RWPE1 (cell line): ENCODE data around the gene PNMA5.

Source experiments
- CTCF ChIA-PET: fragments of 350-600 bp; sonication (Branson Sonifier 250); formaldehyde crosslinking; extraction: SDS; loops from one replicate; lab custom pipeline; 2021; lab: Yijun Ruan, JAX
- POLR2A ChIA-PET: fragments of 400-600 bp; formaldehyde crosslinking; extraction: SDS; loops from one replicate; lab custom pipeline; 2020; ENCODE audit warnings: antibody characterized with exemption; ENCODE audit not compliant: low non-redundant PET; lab: Yijun Ruan, JAX
- DNase-seq: peaks from one replicate; pipeline ENCODE4 v3.0.0; 2012; ENCODE audit warnings: low spot score
- H3K27ac ChIP-seq: fragments of 450-650 bp; 2 replicates; pipeline ENCODE4 v1.5.1; 2017
- CTCF ChIP-seq: fragments of 450-650 bp; conservative IDR thresholded peaks from 2 replicates; pipeline ENCODE4 v1.5.1; 2017; ENCODE audit warnings: low read depth, mild to moderate bottlenecking

The PNMA5 gene

GRCh38 chrX:152959626-152960025 is 34.3 kb downstream of the PNMA5 start:
- no peak for TF ChIP-seq CTCF
- ChIA-PET CTCF (interaction anchor here (0.5 to 0.7 kb wide), 3 partner anchors 21 to 534 kb away, joined by 3 read pairs; no protein-coding TSS in a partner anchor), POLR2A (no interaction called here)
- no peak for DNase-seq
- H3K27ac ChIP-seq = peak overlapping the region; percentile 70

GRCh38 chrX:152958524-152959465 is 35.1 kb downstream of the PNMA5 start:
- peak; percentile 73 for DNase-seq
- CTCF ChIA-PET = interaction anchor here (0.5 to 0.7 kb wide), 5 partner anchors 21 to 1673 kb away, joined by 3 to 4 read pairs (median 3); no protein-coding TSS in a partner anchor
- peak overlapping the region; percentile 70 for H3K27ac ChIP-seq
- POLR2A ChIA-PET = interaction anchor here (0.7 kb wide), 1 partner anchor 16 kb away, joined by 4 read pairs; no protein-coding TSS in a partner anchor
- peak; percentile 68 for TF ChIP-seq CTCF

DNA sequence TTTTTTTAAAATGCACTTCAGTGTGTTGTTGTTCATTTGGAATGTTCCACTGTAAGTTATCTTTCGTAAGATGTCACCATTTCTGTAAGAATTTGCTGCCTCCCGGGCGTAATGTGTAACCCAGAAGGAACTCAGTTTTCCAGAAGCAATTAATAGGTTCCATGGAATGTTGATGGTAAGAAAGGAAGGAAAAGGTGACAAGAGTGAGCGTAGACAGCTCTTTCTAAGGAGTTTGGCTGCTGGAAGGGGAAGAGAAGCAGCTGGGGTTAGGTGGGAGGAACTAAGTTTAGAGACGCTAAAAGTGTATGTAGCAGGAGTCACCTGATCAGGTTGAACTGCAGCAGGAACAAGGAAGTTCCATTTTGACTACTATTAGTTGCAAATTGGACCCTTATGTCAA is 35.9 kb downstream of the PNMA5 start:
- POLR2A ChIA-PET = interaction anchor here (0.7 kb wide), 1 partner anchor 16 kb away, joined by 4 read pairs; no protein-coding TSS in a partner anchor
- TF ChIP-seq CTCF = no peak
- DNase-seq = peak; percentile 2

GRCh38 chrX:152950786-152951185 is 43.1 kb downstream of the PNMA5 start:
- no peak for TF ChIP-seq CTCF
- ChIA-PET CTCF (no interaction called here), POLR2A (no interaction called here)
- no peak for DNase-seq
- H3K27ac ChIP-seq = no peak overlapping the region

More for the DNA sequence above, 35.9 kb downstream of the PNMA5 start:
- CTCF ChIA-PET = interaction anchor here (0.6 kb wide), 1 partner anchor 1672 kb away, joined by 4 read pairs; no protein-coding TSS in a partner anchor
- H3K27ac ChIP-seq = peak overlapping the region; percentile 70

DNA sequence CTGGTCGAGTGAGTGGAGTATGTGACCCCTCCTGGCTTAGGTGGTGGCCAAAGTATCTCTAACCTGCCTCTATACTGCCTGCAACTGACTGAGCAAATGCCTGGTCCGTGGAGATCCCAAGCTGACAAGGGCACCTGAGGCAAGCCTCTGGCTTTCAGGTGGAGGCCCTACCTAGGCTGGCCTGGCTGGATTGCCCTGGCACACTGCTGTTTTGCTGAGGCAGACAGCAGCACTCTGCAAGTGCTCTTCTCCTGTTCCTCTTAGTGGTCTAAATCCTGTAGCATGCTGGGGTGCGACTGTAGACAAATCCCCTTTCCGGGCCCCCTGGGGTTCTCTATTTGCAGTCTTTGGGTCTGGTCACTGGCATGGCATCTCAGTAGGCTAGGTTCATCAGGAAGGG is 44.8 kb downstream of the PNMA5 start:
- CTCF ChIA-PET = no interaction called here
- H3K27ac ChIP-seq = no peak overlapping the region
- POLR2A ChIA-PET = no interaction called here
- TF ChIP-seq CTCF = no peak
- no peak for DNase-seq

DNA sequence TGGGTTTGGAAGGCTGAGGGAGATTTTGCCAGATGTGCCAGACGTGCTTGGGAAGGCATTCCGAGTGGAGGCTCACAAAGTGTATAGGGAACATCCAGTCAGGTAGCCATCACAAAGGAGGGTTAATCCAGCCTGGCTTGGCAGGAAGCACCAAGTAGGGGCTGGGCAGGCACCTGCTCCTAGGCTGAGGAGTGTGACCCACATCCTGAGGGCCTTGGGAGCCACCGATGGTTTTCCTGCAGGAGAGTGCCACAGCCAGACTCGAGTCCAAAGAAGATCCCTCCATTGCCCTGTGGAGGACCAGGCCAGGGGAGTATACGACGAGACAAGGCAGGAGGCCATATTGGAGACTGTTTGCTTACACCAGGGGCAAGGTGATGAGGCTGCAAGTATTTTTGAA is 47.2 kb downstream of the PNMA5 start:
- no peak for DNase-seq

More for the DNA sequence above, 47.2 kb downstream of the PNMA5 start:
- H3K27ac ChIP-seq = no peak overlapping the region
- TF ChIP-seq CTCF = no peak
- POLR2A ChIA-PET = no interaction called here
- CTCF ChIA-PET = no interaction called here
